HepG2 (cell line): Measurements from ENCODE around the gene ZXDA. TPM values are rescaled to one million over a fixed set of nuclear protein-coding genes. Genes with fewer than 3 reads are reported as not detected.

Experiments
- ATAC-seq: fragments of 200-7000 bp; cut with Tn5 transposase; 3 replicates; pipeline ENCODE4 v1.9.1; 2020; ENCODE audit warnings: mild to moderate bottlenecking, moderate library complexity
- BruUV-seq: library from RNA; stranded (reverse); fragments of 400-500 nt; replicated peaks from 2 replicates; lab custom pipeline; 2021; lab: Mats Ljungman, UMichigan
- CTCF ChIA-PET: fragments of 300-600 bp; formaldehyde crosslinking; extraction: SDS; loops from one replicate; lab custom pipeline; 2021; ENCODE audit warnings: low total read pairs, inconsistent platforms, low intra/inter-chr PET ratio; lab: Yijun Ruan, JAX
- POLR2A ChIA-PET: fragments of 350-600 bp; sonication (Branson Sonifier 250); formaldehyde crosslinking; loops from one replicate; lab custom pipeline; 2020; ENCODE audit warnings: antibody characterized with exemption, inconsistent platforms; lab: Yijun Ruan, JAX
- DNase-seq: peaks from one replicate; pipeline ENCODE4 v3.0.0-alpha.2; 2015; ENCODE audit warnings: low spot score
- FAIRE-seq: peaks from 3 replicates; lab custom pipeline; 2011; peaks lifted over from hg19 to GRCh38; lab: Jason Lieb, UNC
- H2AFZ ChIP-seq: one replicate; pipeline ENCODE4 v1.6.1; 2011; ENCODE audit warnings: low read length, inconsistent platforms
- H3K27ac ChIP-seq: fragments of 300-600 bp; 3 replicates; pipeline ENCODE4 v1.8.0; 2011; ENCODE audit warnings: mixed run types, mild to moderate bottlenecking, mixed read lengths, low read length, inconsistent platforms; ENCODE audit not compliant: insufficient read depth; ENCODE audit errors: extremely low read length
- H3K27me3 ChIP-seq, 2 experiments: fragments of 200-600 bp in 1 of 2; 2 replicates in 1 of 2; 3 replicates in 1 of 2; pipeline versions ENCODE4 v1.6.0 to v1.8.0; 2011; ENCODE audit warnings: low read length in 2 of 2, mild to moderate bottlenecking in 2 of 2, moderate library complexity in 2 of 2, inconsistent platforms in 1 of 2; ENCODE audit not compliant: insufficient read depth in 2 of 2, control insufficient read depth in 1 of 2
- H3K36me3 ChIP-seq, 2 experiments: fragments of 200-600 bp in 1 of 2; replicated peaks in 1 of 2; 2 replicates in 1 of 2; 3 replicates in 1 of 2; pipeline versions ENCODE4 v1.5.1 to v1.8.0; 2011; ENCODE audit warnings: low read length in 2 of 2, inconsistent platforms in 1 of 2; ENCODE audit not compliant: insufficient read depth in 2 of 2, control insufficient read depth in 1 of 2
- H3K4me1 ChIP-seq: 2 replicates; pipeline ENCODE4 v1.5.1; 2012; ENCODE audit warnings: low read length, inconsistent platforms; ENCODE audit not compliant: insufficient read depth
- H3K4me2 ChIP-seq: 2 replicates; pipeline ENCODE4 v1.6.0; 2011; ENCODE audit warnings: low read depth, low read length, inconsistent platforms
- H3K4me3 ChIP-seq, 3 experiments: fragments of 200-600 bp in 1 of 3; sonication (generic), shearing (Covaris generic) in 1 of 3; replicated peaks in 1 of 3; 2 replicates each; pipeline ENCODE4 v1.5.1; 2011 to 2016; ENCODE audit warnings: low read length in 3 of 3, inconsistent platforms in 2 of 3, low read depth in 2 of 3, mild to moderate bottlenecking in 2 of 3, control low read depth in 1 of 3, mixed read lengths in 1 of 3; ENCODE audit not compliant: insufficient read depth in 1 of 3
- H3K79me2 ChIP-seq: one replicate; pipeline ENCODE4 v1.6.1; 2011; ENCODE audit warnings: low read length, inconsistent platforms; ENCODE audit not compliant: insufficient read depth
- H3K9ac ChIP-seq: 2 replicates; pipeline ENCODE4 v1.6.0; 2011; ENCODE audit warnings: mild to moderate bottlenecking, low read depth, low read length, inconsistent platforms; ENCODE audit not compliant: insufficient read depth
- H3K9me3 ChIP-seq: 2 replicates; pipeline ENCODE4 v1.5.1; 2012; ENCODE audit warnings: mild to moderate bottlenecking, low read length
- H4K20me1 ChIP-seq: 2 replicates; pipeline ENCODE4 v1.6.0; 2011; ENCODE audit warnings: inconsistent platforms, mild to moderate bottlenecking, low read length, moderate library complexity; ENCODE audit not compliant: insufficient read depth
- HNRNPUL1 ChIP-seq: fragments of 200-400 bp; formaldehyde crosslinking; IDR thresholded peaks from 2 replicates; pipeline ENCODE4 v1.6.1; 2017; ENCODE audit warnings: low read depth, mild to moderate bottlenecking, low read length, moderate library complexity
- JUN ChIP-seq: sonication (generic); formaldehyde crosslinking; IDR thresholded peaks from 2 replicates; pipeline ENCODE4 v1.4.0; 2020; ENCODE audit warnings: mild to moderate bottlenecking, missing genetic modification reagents
- TRAFD1 ChIP-seq: sonication (generic); formaldehyde crosslinking; IDR thresholded peaks from 2 replicates; pipeline ENCODE4 v1.5.1; 2020; ENCODE audit warnings: missing genetic modification reagents, mild to moderate bottlenecking, borderline replicate concordance
- ZNF451 ChIP-seq: sonication (generic); formaldehyde crosslinking; IDR thresholded peaks from 2 replicates; pipeline ENCODE4 v1.5.0; 2020; ENCODE audit warnings: mild to moderate bottlenecking, missing genetic modification reagents
- ZSCAN29 ChIP-seq: sonication (generic); formaldehyde crosslinking; conservative IDR thresholded peaks from 2 replicates; pipeline ENCODE4 v1.4.0; 2020; ENCODE audit warnings: mild to moderate bottlenecking, missing genetic modification reagents
- WGBS: methylation state at CpG from one replicate; pipeline ENCODE4 v1.1.6; 2017; ENCODE audit warnings: low lambda C conversion rate; 5-methylcytosine and 5-hydroxymethylcytosine counted together
- in situ Hi-C: cut with HindIII; loops from 2 replicates; pipeline ENCODE4 v1.10.0; 2017; ENCODE audit warnings: low pct_unique_long_range_greater_than_20kb; ENCODE audit not compliant: extremely low pct_ligation_motif_present
- intact Hi-C: fragments of 100-400 bp; cut with micrococcal nuclease; formaldehyde crosslinking; loops from one replicate; pipeline ENCODE4 v1.10.0; 2022; ENCODE audit not compliant: unreplicated experiment
- polyA plus RNA-seq, 8 experiments: library from polyadenylated mRNA; depleted of rRNA in 3 of 8; stranded (reverse) in 7 of 8; unstranded in 1 of 8; fragments of >200 nt; fragmentation: Illumina TruSeq in 4 of 8; extraction: Trizol in 4 of 8; gene quantifications; 2 replicates each; pipeline versions ENCODE4 v1.2.1 to v1.2.3, GENCODE V29; 2011 to 2016; ENCODE audit warnings: low read depth in 4 of 8, missing spikeins in 1 of 8, mixed read lengths in 1 of 8; ENCODE audit not compliant: insufficient read depth in 1 of 8
- total RNA-seq, 5 experiments: library from RNA; depleted of rRNA; stranded (reverse); fragments of >200 nt; fragmentation: Illumina TruSeq; extraction: Trizol; gene quantifications; 2 replicates each; pipeline ENCODE4 v1.2.3, GENCODE V29; 2016; ENCODE audit warnings: low read depth in 1 of 5
- TF ChIP-seq, protein P1 (sequence below): sonication (generic); formaldehyde crosslinking; IDR thresholded peaks from 2 replicates; pipeline ENCODE4 v1.5.0; 2020; ENCODE audit warnings: mild to moderate bottlenecking, missing genetic modification reagents

Gene ZXDA
- total and polyA plus RNA-seq, 2 of the 13 experiments (the other 11 are each of a cell fraction or from before 2014, with no cell fraction given): not detected

GRCh38 chrX:57905141-57905540 is 5.1 kb downstream of the ZXDA start:
- Histone ChIP-seq H4K20me1 (no peaks in the 10 kb centered on the region), H3K9me3 (no peaks in the 10 kb centered on the region), H3K27ac (no peak overlapping the region), H3K36me3 (no peaks in the 10 kb centered on the region), H3K9ac (no peak overlapping the region), H3K79me2 (no peaks in the 10 kb centered on the region), H3K4me1 (no peaks in the 10 kb centered on the region), H3K27me3 (no peaks in the 10 kb centered on the region), H2AFZ (no peak overlapping the region), H3K4me3 (no peak overlapping the region), H3K4me2 (no peak overlapping the region)
- no peak for FAIRE-seq
- ATAC-seq: no peak
- intact Hi-C loops (no loop called here), in situ Hi-C loops (loop anchor here (25.0 kb wide), 2 partner anchors 93 to 318 kb away; partner anchors contain the start of gene ZXDB)
- POLR2A ChIA-PET: no interaction called here
- no peak for DNase-seq
- 5% methylated on average over 2 of the region's 2 CpGs for WGBS
- TF ChIP-seq TRAFD1 (CRISPR knock-in tag) (no peak), ZNF451 (CRISPR knock-in tag) (no peak), HNRNPUL1 (no peak), ZSCAN29 (CRISPR knock-in tag) (no peak), JUN (no peak)
- TF ChIP-seq, protein P1, sequence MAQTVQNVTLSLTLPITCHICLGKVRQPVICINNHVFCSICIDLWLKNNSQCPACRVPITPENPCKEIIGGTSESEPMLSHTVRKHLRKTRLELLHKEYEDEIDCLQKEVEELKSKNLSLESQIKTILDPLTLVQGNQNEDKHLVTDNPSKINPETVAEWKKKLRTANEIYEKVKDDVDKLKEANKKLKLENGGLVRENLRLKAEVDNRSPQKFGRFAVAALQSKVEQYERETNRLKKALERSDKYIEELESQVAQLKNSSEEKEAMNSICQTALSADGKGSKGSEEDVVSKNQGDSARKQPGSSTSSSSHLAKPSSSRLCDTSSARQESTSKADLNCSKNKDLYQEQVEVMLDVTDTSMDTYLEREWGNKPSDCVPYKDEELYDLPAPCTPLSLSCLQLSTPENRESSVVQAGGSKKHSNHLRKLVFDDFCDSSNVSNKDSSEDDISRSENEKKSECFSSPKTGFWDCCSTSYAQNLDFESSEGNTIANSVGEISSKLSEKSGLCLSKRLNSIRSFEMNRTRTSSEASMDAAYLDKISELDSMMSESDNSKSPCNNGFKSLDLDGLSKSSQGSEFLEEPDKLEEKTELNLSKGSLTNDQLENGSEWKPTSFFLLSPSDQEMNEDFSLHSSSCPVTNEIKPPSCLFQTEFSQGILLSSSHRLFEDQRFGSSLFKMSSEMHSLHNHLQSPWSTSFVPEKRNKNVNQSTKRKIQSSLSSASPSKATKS (CRISPR knock-in tag): no peak
- BruUV-seq: no TSS peak
- CTCF ChIA-PET: no interaction called here
